Neural cell (in vitro differentiated cells): ENCODE data around the gene TBX20. TPM values are rescaled to one million over a fixed set of nuclear protein-coding genes. Genes with fewer than 3 reads are reported as not detected.

Source experiments
- H2AFZ ChIP-seq: fragments of 200-600, 300-800 bp; sonication (generic), shearing (Covaris generic); 2 replicates; pipeline ENCODE4 v1.6.0; 2014; ENCODE audit warnings: low read depth, mild to moderate bottlenecking, antibody characterized with exemption, low read length, moderate library complexity
- H3F3A ChIP-seq: fragments of 200-600 bp; shearing (Covaris generic); 2 replicates; pipeline ENCODE4 v1.6.1; 2016; ENCODE audit warnings: mild to moderate bottlenecking, moderate library complexity, mixed read lengths, antibody characterized with exemption, low read length; ENCODE audit not compliant: insufficient read depth, poor library complexity, severe bottlenecking
- H3K27ac ChIP-seq: fragments of 200-600, 300-800 bp; sonication (generic), shearing (Covaris generic); 2 replicates; pipeline ENCODE4 v1.5.1; 2014; ENCODE audit warnings: mild to moderate bottlenecking, low read length, moderate library complexity
- H3K27me3 ChIP-seq: fragments of 300-800, 200-600 bp; sonication (generic), shearing (Covaris generic); 2 replicates; pipeline ENCODE4 v1.6.0; 2014; ENCODE audit warnings: mild to moderate bottlenecking, low read depth, low read length, moderate library complexity; ENCODE audit not compliant: insufficient read depth
- H3K36me3 ChIP-seq: fragments of 300-800, 200-600 bp; sonication (generic), shearing (Covaris generic); 2 replicates; pipeline ENCODE4 v1.5.1; 2014; ENCODE audit warnings: mild to moderate bottlenecking, antibody characterized with exemption, low read length, moderate library complexity; ENCODE audit not compliant: insufficient read depth
- H3K4me2 ChIP-seq: fragments of 300-800, 200-600 bp; sonication (generic), shearing (Covaris generic); 2 replicates; pipeline ENCODE4 v1.6.0; 2014; ENCODE audit warnings: mild to moderate bottlenecking, low read length
- H3K4me3 ChIP-seq: fragments of 300-800, 200-600 bp; sonication (generic), shearing (Covaris generic); 2 replicates; pipeline ENCODE4 v1.5.1; 2014; ENCODE audit warnings: mild to moderate bottlenecking, low read length, moderate library complexity
- H3K79me2 ChIP-seq: fragments of 200-600 bp; shearing (Covaris generic); replicated peaks from 2 replicates; pipeline ENCODE4 v1.6.0; 2014; ENCODE audit warnings: mild to moderate bottlenecking, low read length, moderate library complexity; ENCODE audit not compliant: insufficient read depth
- H3K9ac ChIP-seq: fragments of 300-800, 200-600 bp; sonication (generic), shearing (Covaris generic); 2 replicates; pipeline ENCODE4 v1.6.1; 2016; ENCODE audit warnings: mild to moderate bottlenecking, low read length, mixed read lengths
- H3K9me2 ChIP-seq: fragments of 200-600 bp; shearing (Covaris generic); 2 replicates; pipeline ENCODE4 v1.6.1; 2016; ENCODE audit warnings: mild to moderate bottlenecking, low read length, mixed read lengths; ENCODE audit not compliant: insufficient read depth
- H3K9me3 ChIP-seq: fragments of 200-600, 300-800 bp; sonication (generic), shearing (Covaris generic); 2 replicates; pipeline ENCODE4 v1.6.1; 2016; ENCODE audit warnings: mild to moderate bottlenecking, mixed run types, low read length, moderate library complexity, mixed read lengths
- H4K20me1 ChIP-seq: fragments of 200-600 bp; shearing (Covaris generic); 2 replicates; pipeline ENCODE4 v1.6.1; 2016; ENCODE audit warnings: mild to moderate bottlenecking, mixed run types; ENCODE audit not compliant: insufficient read depth
- EP300 ChIP-seq: fragments of 450-650 bp; conservative IDR thresholded peaks from 2 replicates; pipeline ENCODE4 v1.6.1; 2014; ENCODE audit warnings: antibody characterized with exemption, mild to moderate bottlenecking, moderate library complexity; ENCODE audit not compliant: poor library complexity, severe bottlenecking
- EZH2 ChIP-seq: fragments of 200-600, 300-800 bp; shearing (Covaris generic), sonication (generic); IDR thresholded peaks from 2 replicates; pipeline ENCODE4 v1.6.1; 2014; ENCODE audit warnings: antibody characterized with exemption, low read length, borderline replicate concordance, mild to moderate bottlenecking; ENCODE audit not compliant: insufficient read depth, poor library complexity, severe bottlenecking
- MXI1 ChIP-seq: fragments of 450-650 bp; conservative IDR thresholded peaks from 2 replicates; pipeline ENCODE4 v1.6.1; 2014; ENCODE audit warnings: antibody characterized with exemption, mild to moderate bottlenecking; ENCODE audit not compliant: poor library complexity, severe bottlenecking
- POLR2AphosphoS5 ChIP-seq: IDR thresholded peaks from 2 replicates; pipeline ENCODE4 v1.6.1; 2012
- RAD21 ChIP-seq: fragments of 450-650 bp; conservative IDR thresholded peaks from 2 replicates; pipeline ENCODE4 v1.6.1; 2014; ENCODE audit warnings: antibody characterized with exemption, mild to moderate bottlenecking, moderate library complexity
- SMC3 ChIP-seq: fragments of 450-650 bp; conservative IDR thresholded peaks from 2 replicates; pipeline ENCODE4 v1.6.1; 2014; ENCODE audit warnings: antibody characterized with exemption, mild to moderate bottlenecking, moderate library complexity; ENCODE audit not compliant: poor library complexity
- TAF1 ChIP-seq: IDR thresholded peaks from 2 replicates; pipeline ENCODE4 v1.6.1; 2012; ENCODE audit warnings: low read depth
- polyA minus RNA-seq: library from RNA; depleted of rRNA, polyadenylated mRNA; stranded (reverse); fragments of >200 nt; gene quantifications from 2 replicates; pipeline ENCODE4 v1.2.3, GENCODE V29; 2014
- polyA plus RNA-seq: library from polyadenylated mRNA; depleted of rRNA; stranded (reverse); fragments of >200 nt; gene quantifications from 2 replicates; pipeline ENCODE4 v1.2.3, GENCODE V29; 2014
- TF ChIP-seq, protein P1 (sequence below): fragments of 450-650 bp; IDR thresholded peaks from 2 replicates; pipeline ENCODE4 v1.5.1; 2014; ENCODE audit warnings: antibody characterized with exemption, mild to moderate bottlenecking, moderate library complexity; ENCODE audit not compliant: poor library complexity, severe bottlenecking
- TF ChIP-seq, protein P2 (sequence below): IDR thresholded peaks from 2 replicates; pipeline ENCODE4 v1.6.1; 2012; ENCODE audit warnings: borderline replicate concordance

TBX20 gene, protein sequence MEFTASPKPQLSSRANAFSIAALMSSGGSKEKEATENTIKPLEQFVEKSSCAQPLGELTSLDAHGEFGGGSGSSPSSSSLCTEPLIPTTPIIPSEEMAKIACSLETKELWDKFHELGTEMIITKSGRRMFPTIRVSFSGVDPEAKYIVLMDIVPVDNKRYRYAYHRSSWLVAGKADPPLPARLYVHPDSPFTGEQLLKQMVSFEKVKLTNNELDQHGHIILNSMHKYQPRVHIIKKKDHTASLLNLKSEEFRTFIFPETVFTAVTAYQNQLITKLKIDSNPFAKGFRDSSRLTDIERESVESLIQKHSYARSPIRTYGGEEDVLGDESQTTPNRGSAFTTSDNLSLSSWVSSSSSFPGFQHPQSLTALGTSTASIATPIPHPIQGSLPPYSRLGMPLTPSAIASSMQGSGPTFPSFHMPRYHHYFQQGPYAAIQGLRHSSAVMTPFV
- polyA plus RNA-seq (not detected in 2 replicates), polyA minus RNA-seq (not detected in 2 replicates)

GRCh38 chr7:35253710-35254495 lies at the start of gene TBX20:
TBX20 (minus strand) TSS chr7:35254100; CDS start chr7:35253620, 480 bp downstream.
- H3K27me3 ChIP-seq: peaks cover 100% of the 10 kb centered on the region
- H3K9me3 ChIP-seq: no peaks in the 10 kb centered on the region
- no peaks in the 10 kb centered on the region for H4K20me1 ChIP-seq
- H3K9ac ChIP-seq: no peak within 1 kb of the TSS
- no peak within 1 kb of the TSS for H3K27ac ChIP-seq
- H3F3A ChIP-seq: no peaks in the 10 kb centered on the region
- no peaks in the 10 kb centered on the region for H3K9me2 ChIP-seq
- TF ChIP-seq EP300 (no peak), RAD21 (no peak), POLR2AphosphoS5 (peak; percentile 15), SMC3 (no peak), MXI1 (no peak), EZH2 (peak; percentile 93)
- TF ChIP-seq, protein P1, sequence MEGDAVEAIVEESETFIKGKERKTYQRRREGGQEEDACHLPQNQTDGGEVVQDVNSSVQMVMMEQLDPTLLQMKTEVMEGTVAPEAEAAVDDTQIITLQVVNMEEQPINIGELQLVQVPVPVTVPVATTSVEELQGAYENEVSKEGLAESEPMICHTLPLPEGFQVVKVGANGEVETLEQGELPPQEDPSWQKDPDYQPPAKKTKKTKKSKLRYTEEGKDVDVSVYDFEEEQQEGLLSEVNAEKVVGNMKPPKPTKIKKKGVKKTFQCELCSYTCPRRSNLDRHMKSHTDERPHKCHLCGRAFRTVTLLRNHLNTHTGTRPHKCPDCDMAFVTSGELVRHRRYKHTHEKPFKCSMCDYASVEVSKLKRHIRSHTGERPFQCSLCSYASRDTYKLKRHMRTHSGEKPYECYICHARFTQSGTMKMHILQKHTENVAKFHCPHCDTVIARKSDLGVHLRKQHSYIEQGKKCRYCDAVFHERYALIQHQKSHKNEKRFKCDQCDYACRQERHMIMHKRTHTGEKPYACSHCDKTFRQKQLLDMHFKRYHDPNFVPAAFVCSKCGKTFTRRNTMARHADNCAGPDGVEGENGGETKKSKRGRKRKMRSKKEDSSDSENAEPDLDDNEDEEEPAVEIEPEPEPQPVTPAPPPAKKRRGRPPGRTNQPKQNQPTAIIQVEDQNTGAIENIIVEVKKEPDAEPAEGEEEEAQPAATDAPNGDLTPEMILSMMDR: no peak
- TF ChIP-seq, protein P2, sequence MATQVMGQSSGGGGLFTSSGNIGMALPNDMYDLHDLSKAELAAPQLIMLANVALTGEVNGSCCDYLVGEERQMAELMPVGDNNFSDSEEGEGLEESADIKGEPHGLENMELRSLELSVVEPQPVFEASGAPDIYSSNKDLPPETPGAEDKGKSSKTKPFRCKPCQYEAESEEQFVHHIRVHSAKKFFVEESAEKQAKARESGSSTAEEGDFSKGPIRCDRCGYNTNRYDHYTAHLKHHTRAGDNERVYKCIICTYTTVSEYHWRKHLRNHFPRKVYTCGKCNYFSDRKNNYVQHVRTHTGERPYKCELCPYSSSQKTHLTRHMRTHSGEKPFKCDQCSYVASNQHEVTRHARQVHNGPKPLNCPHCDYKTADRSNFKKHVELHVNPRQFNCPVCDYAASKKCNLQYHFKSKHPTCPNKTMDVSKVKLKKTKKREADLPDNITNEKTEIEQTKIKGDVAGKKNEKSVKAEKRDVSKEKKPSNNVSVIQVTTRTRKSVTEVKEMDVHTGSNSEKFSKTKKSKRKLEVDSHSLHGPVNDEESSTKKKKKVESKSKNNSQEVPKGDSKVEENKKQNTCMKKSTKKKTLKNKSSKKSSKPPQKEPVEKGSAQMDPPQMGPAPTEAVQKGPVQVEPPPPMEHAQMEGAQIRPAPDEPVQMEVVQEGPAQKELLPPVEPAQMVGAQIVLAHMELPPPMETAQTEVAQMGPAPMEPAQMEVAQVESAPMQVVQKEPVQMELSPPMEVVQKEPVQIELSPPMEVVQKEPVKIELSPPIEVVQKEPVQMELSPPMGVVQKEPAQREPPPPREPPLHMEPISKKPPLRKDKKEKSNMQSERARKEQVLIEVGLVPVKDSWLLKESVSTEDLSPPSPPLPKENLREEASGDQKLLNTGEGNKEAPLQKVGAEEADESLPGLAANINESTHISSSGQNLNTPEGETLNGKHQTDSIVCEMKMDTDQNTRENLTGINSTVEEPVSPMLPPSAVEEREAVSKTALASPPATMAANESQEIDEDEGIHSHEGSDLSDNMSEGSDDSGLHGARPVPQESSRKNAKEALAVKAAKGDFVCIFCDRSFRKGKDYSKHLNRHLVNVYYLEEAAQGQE: no peak
- H3K36me3 ChIP-seq: no peaks in the 10 kb centered on the region
- H3K79me2 ChIP-seq: no peaks in the 10 kb centered on the region
- H3K4me3 ChIP-seq: peak within 1 kb of the TSS; percentile 55
- no peak within 1 kb of the TSS for H3K4me2 ChIP-seq
- H2AFZ ChIP-seq: no peak within 1 kb of the TSS

- H3K79me2 ChIP-seq: no peaks in the 10 kb centered on the region
- H3K9ac ChIP-seq: no peak overlapping the region
- no peak overlapping the region for H2AFZ ChIP-seq
- H3K9me3 ChIP-seq: no peaks in the 10 kb centered on the region
- H3K27me3 ChIP-seq: no peaks in the 10 kb centered on the region
- H3K9me2 ChIP-seq: no peaks in the 10 kb centered on the region
- no peak overlapping the region for H3K4me3 ChIP-seq
- no peaks in the 10 kb centered on the region for H3K36me3 ChIP-seq
- no peaks in the 10 kb centered on the region for H4K20me1 ChIP-seq
- no peak overlapping the region for H3K4me2 ChIP-seq
- H3K27ac ChIP-seq: no peak overlapping the region
- no peaks in the 10 kb centered on the region for H3F3A ChIP-seq
- TF ChIP-seq EP300: no peak
- TF ChIP-seq, protein P1: no peak
- TF ChIP-seq, protein P2: no peak
- no peak for TF ChIP-seq SMC3
- no peak for TF ChIP-seq POLR2AphosphoS5
- no peak for TF ChIP-seq MXI1
- no peak for TF ChIP-seq TAF1
These were observed 35.5 kb upstream of the TBX20 start for GRCh38 chr7:35289376-35289775.
